Keratinocyte (primary cell): ENCODE measurements around the gene PIP4K2B. TPM values are rescaled to one million over a fixed set of nuclear protein-coding genes. Genes with fewer than 3 reads are reported as not detected.

Experiments used
- DNase-seq: peaks from one replicate; pipeline ENCODE4 v3.0.0-alpha.2; 2011; ENCODE audit warnings: low read depth, missing footprints, low spot score
- FAIRE-seq: peaks from 2 replicates; lab custom pipeline; 2011; peaks lifted over from hg19 to GRCh38; lab: Jason Lieb, UNC
- H2AFZ ChIP-seq: 2 replicates; pipeline ENCODE4 v1.6.0; 2012; ENCODE audit warnings: low read length, control low read depth, inconsistent platforms; ENCODE audit not compliant: control insufficient read depth
- H3K27ac ChIP-seq: 2 replicates; pipeline ENCODE4 v1.5.1; 2011; ENCODE audit warnings: low read length; ENCODE audit not compliant: control insufficient read depth, insufficient read depth
- H3K27me3 ChIP-seq: 3 replicates; pipeline ENCODE4 v1.6.0; 2011; ENCODE audit warnings: low read length; ENCODE audit not compliant: control insufficient read depth, insufficient read depth; ENCODE audit errors: extremely low read depth
- H3K36me3 ChIP-seq, 2 experiments: 2 replicates in 1 of 2; 3 replicates in 1 of 2; pipeline ENCODE4 v1.5.1; 2011; ENCODE audit warnings: low read length in 2 of 2, mild to moderate bottlenecking in 1 of 2; ENCODE audit not compliant: control insufficient read depth in 2 of 2, insufficient read depth in 2 of 2; ENCODE audit errors: extremely low read depth in 1 of 2
- H3K4me1 ChIP-seq: 3 replicates; pipeline ENCODE4 v1.5.1; 2011; ENCODE audit warnings: low read length; ENCODE audit not compliant: control insufficient read depth, insufficient read depth; ENCODE audit errors: extremely low read depth
- H3K4me2 ChIP-seq: 3 replicates; pipeline ENCODE4 v1.6.0; 2011; ENCODE audit warnings: low read depth, low read length; ENCODE audit not compliant: control insufficient read depth, insufficient read depth; ENCODE audit errors: extremely low read depth
- H3K4me3 ChIP-seq, 3 experiments: fragments of 200-600 bp in 1 of 3; sonication (generic) in 1 of 3; 2 replicates in 2 of 3; 3 replicates in 1 of 3; pipeline ENCODE4 v1.5.1; 2011 to 2016; ENCODE audit warnings: low read length in 3 of 3, mild to moderate bottlenecking in 3 of 3, control low read depth in 2 of 3, inconsistent platforms in 1 of 3, low read depth in 1 of 3, mixed read lengths in 1 of 3, mixed run types in 1 of 3, moderate library complexity in 1 of 3; ENCODE audit not compliant: control insufficient read depth in 2 of 3, insufficient read depth in 2 of 3; ENCODE audit errors: extremely low read depth in 1 of 3
- H3K79me2 ChIP-seq: 2 replicates; pipeline ENCODE4 v1.6.0; 2012; ENCODE audit warnings: low read length; ENCODE audit not compliant: control insufficient read depth, insufficient read depth
- H3K9ac ChIP-seq: 3 replicates; pipeline ENCODE4 v1.6.0; 2011; ENCODE audit warnings: low read length; ENCODE audit not compliant: control insufficient read depth, insufficient read depth; ENCODE audit errors: extremely low read depth
- H3K9me1 ChIP-seq: 3 replicates; pipeline ENCODE4 v1.6.0; 2011; ENCODE audit warnings: low read length; ENCODE audit not compliant: control insufficient read depth, insufficient read depth; ENCODE audit errors: extremely low read depth
- H3K9me3 ChIP-seq: 2 replicates; pipeline ENCODE4 v1.5.1; 2012; ENCODE audit warnings: low read depth, low read length; ENCODE audit not compliant: control insufficient read depth
- H4K20me1 ChIP-seq: 3 replicates; pipeline ENCODE4 v1.6.0; 2011; ENCODE audit warnings: low read length; ENCODE audit not compliant: control insufficient read depth, insufficient read depth; ENCODE audit errors: extremely low read depth
- EZH2 ChIP-seq: IDR thresholded peaks from one replicate; pipeline ENCODE4 v1.6.1; 2012; ENCODE audit warnings: inconsistent platforms, mild to moderate bottlenecking, low read length, moderate library complexity
- dilution Hi-C: fragments of 300-500 bp; cut with MboI; formaldehyde crosslinking; loops from one replicate; pipeline ENCODE4 v1.7.0; 2020; ENCODE audit warnings: low sequenced_read_pairs; ENCODE audit not compliant: extremely low pct_ligation_motif_present
- polyA plus RNA-seq, 5 experiments: library from polyadenylated mRNA; depleted of rRNA in 3 of 5; stranded (reverse) in 3 of 5; stranded (forward) in 1 of 5; unstranded in 1 of 5; fragments of >200 nt; gene quantifications; 1 replicate in 1 of 5; 2 replicates in 3 of 5; 3 replicates in 1 of 5; pipeline versions ENCODE4 v1.2.1 to v1.2.3, GENCODE V29; 2011 to 2012; ENCODE audit warnings: missing spikeins in 2 of 5, low read depth in 1 of 5, low replicate concordance in 1 of 5
- small RNA-seq, 3 experiments: library from RNA; depleted of rRNA; stranded (forward); fragments of <200 nt; gene quantifications; one replicate each; pipeline ENCODE3, GENCODE V24; 2012; ENCODE audit warnings: low read depth in 3 of 3, low replicate concordance in 1 of 3; ENCODE audit not compliant: insufficient read length in 3 of 3
- TF ChIP-seq, protein P1 (sequence below), 3 experiments: IDR thresholded peaks in 1 of 3; conservative IDR thresholded peaks in 1 of 3; optimal IDR thresholded peaks in 1 of 3; 2 replicates in 2 of 3; 3 replicates in 1 of 3; pipeline versions ENCODE3 to v1.5.1; 2011; ENCODE audit warnings: low read length in 3 of 3, mild to moderate bottlenecking in 3 of 3, moderate library complexity in 2 of 3, control low read depth in 1 of 3, inconsistent platforms in 1 of 3; ENCODE audit not compliant: insufficient read depth in 2 of 3; ENCODE audit errors: extremely low read depth in 1 of 3

Gene PIP4K2B
- polyA plus RNA-seq, 1 donor (not counting 4 experiments of a cell fraction or from before 2014, with no cell fraction given) = 26.4 TPM

DNA sequence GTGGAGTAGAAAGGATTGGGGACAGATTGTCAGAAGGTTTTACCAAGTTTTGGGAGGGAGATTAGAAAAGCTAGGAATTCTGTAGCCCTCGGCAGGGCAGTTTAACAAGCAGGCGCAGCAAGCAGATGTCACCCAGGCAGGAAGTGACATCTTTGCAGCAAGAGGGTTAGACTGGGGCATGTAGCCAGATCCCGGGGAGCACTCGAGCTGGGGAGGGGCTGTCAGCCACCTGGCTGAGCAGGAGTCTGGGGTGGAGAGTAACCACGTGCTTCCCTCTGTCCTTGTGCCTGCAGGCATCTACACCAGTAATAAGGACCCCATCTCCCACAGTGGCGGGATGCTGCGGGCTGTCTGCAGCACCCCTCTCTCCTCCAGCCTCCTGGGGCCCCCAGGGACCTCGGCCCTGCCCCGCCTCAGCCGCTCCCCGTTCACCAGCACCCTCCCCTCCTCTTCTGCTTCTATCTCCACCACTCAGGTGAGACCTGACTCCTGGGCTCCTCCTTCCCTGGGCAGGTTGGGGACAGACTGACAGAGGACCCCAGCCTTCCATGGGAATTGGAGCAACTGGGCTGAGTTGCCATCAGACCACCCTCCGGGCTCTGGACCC lies 82.1 kb downstream of the PIP4K2B start:
- Histone ChIP-seq H4K20me1 (no peaks in the 10 kb centered on the region), H3K9ac (no peak overlapping the region), H3K9me1 (no peaks in the 10 kb centered on the region), H3K4me1 (peaks cover 4% of the 10 kb centered on the region), H3K27ac (no peak overlapping the region), H3K4me3 (no peak overlapping the region), H3K9me3 (no peaks in the 10 kb centered on the region), H3K27me3 (no peaks in the 10 kb centered on the region), H3K79me2 (no peaks in the 10 kb centered on the region), H2AFZ (no peak overlapping the region), H3K4me2 (no peak overlapping the region), H3K36me3 (peaks cover 14 to 37% of the 10 kb centered on the region in 2 experiments)
- dilution Hi-C loops = no loop called here
- DNase-seq (no peak), FAIRE-seq (no peak)
- TF ChIP-seq EZH2 = no peak
- TF ChIP-seq, protein P1, sequence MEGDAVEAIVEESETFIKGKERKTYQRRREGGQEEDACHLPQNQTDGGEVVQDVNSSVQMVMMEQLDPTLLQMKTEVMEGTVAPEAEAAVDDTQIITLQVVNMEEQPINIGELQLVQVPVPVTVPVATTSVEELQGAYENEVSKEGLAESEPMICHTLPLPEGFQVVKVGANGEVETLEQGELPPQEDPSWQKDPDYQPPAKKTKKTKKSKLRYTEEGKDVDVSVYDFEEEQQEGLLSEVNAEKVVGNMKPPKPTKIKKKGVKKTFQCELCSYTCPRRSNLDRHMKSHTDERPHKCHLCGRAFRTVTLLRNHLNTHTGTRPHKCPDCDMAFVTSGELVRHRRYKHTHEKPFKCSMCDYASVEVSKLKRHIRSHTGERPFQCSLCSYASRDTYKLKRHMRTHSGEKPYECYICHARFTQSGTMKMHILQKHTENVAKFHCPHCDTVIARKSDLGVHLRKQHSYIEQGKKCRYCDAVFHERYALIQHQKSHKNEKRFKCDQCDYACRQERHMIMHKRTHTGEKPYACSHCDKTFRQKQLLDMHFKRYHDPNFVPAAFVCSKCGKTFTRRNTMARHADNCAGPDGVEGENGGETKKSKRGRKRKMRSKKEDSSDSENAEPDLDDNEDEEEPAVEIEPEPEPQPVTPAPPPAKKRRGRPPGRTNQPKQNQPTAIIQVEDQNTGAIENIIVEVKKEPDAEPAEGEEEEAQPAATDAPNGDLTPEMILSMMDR (optimal IDR thresholded peaks at IDR 0.05 in 1 of 3, IDR thresholded peaks at IDR 0.05 in 1 of 3, conservative IDR thresholded peaks at IDR 0.05 in 1 of 3; ENCODE audit: extremely low read depth in 1 of 3, insufficient read depth in 2 of 3, low read length in 3 of 3) = no peak

DNA sequence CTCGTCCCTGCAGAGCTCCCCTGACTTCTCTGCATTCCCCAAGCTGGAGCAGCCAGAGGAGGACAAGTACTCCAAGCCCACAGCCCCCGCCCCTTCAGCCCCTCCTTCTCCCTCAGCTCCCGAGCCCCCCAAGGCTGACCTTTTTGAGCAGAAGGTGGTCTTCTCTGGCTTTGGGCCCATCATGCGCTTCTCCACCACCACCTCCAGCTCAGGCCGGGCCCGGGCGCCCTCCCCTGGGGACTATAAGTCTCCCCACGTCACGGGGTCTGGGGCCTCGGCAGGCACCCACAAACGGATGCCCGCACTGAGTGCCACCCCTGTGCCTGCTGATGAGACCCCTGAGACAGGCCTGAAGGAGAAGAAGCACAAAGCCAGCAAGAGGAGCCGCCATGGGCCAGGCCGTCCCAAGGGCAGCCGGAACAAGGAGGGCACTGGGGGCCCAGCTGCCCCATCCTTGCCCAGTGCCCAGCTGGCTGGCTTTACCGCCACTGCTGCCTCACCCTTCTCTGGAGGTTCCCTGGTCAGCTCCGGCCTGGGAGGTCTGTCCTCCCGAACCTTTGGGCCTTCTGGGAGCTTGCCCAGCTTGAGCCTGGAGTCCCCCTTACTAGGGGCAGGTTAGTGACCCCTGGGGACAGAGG lies 82.9 kb downstream of the PIP4K2B start:
- H3K36me3 ChIP-seq = peaks cover 21 to 40% of the 10 kb centered on the region in 2 experiments
- H3K4me1 ChIP-seq = peaks cover 4% of the 10 kb centered on the region
- no peaks in the 10 kb centered on the region for H3K79me2 ChIP-seq
- H3K9me1 ChIP-seq = no peaks in the 10 kb centered on the region
- H3K4me3 ChIP-seq = no peak overlapping the region
- H2AFZ ChIP-seq = no peak overlapping the region
- no peaks in the 10 kb centered on the region for H4K20me1 ChIP-seq
- H3K9me3 ChIP-seq = no peaks in the 10 kb centered on the region
- TF ChIP-seq EZH2 = no peak
- TF ChIP-seq, protein P1 (optimal IDR thresholded peaks at IDR 0.05 in 1 of 3, IDR thresholded peaks at IDR 0.05 in 1 of 3, conservative IDR thresholded peaks at IDR 0.05 in 1 of 3; ENCODE audit: extremely low read depth in 1 of 3, insufficient read depth in 2 of 3, low read length in 3 of 3) = no peak
- H3K9ac ChIP-seq = no peak overlapping the region
- H3K4me2 ChIP-seq = no peak overlapping the region
- no peak overlapping the region for H3K27ac ChIP-seq
- dilution Hi-C loops = no loop called here
- FAIRE-seq (no peak), DNase-seq (no peak)
- no peaks in the 10 kb centered on the region for H3K27me3 ChIP-seq

Small RNA genes lying within 50 kb of the gene (small RNA-seq; reads per million reads assigned to genes)
- gene MIR4726 (0 reads per million in 3 experiments), gene MIR4727 (0 to 0.50 (median 0.33) reads per million in 3 experiments), gene RNA5SP440 (0 to 0.50 (median 0) reads per million in 3 experiments), gene RNU6-866P (0 reads per million in 3 experiments)

Other genes starting within 250 kb of the PIP4K2B start
- 0.31 to 0.41 TPM (median 0.37 TPM) in 3 replicates for gene SRCIN1, start 193.6 kb downstream of the PIP4K2B start, polyA plus RNA-seq
- gene EPOP, start 124.6 kb downstream of the PIP4K2B start, polyA plus RNA-seq = 2.1 to 4.4 TPM (median 3.2 TPM) in 3 replicates
- gene MLLT6, start 94.3 kb downstream of the PIP4K2B start, polyA plus RNA-seq = 17.4 to 18.1 TPM (median 17.7 TPM) in 3 replicates
- gene CISD3, start 69.2 kb downstream of the PIP4K2B start, polyA plus RNA-seq = 10.4 to 25.6 TPM (median 17.1 TPM) in 3 replicates
- 3.3 to 6.9 TPM (median 4.1 TPM) in 3 replicates for gene PCGF2, start 51.2 kb downstream of the PIP4K2B start, polyA plus RNA-seq
- 294 to 346 TPM (median 316 TPM) in 3 replicates for gene PSMB3, start 46.8 kb downstream of the PIP4K2B start, polyA plus RNA-seq
- gene CWC25, start 25.8 kb upstream of the PIP4K2B start, polyA plus RNA-seq = 12.7 to 15.3 TPM (median 14.9 TPM) in 3 replicates
- 2,125 to 2,966 TPM (median 2,468 TPM) in 3 replicates for gene RPL23, start 54.2 kb upstream of the PIP4K2B start, polyA plus RNA-seq
- gene LASP1, start 70.5 kb upstream of the PIP4K2B start, polyA plus RNA-seq = 72.5 to 117 TPM (median 88.1 TPM) in 3 replicates
- 0.03 TPM in 1 of 3 replicates, not detected in the others for gene FBXO47, start 167.8 kb upstream of the PIP4K2B start, polyA plus RNA-seq